HG03342 (cell line): ENCODE results near the gene SESN3.
"Not testable (repeated sequence)": the region's sequence is repeated elsewhere in the genome, so short reads cannot be mapped to it uniquely, and the experiment has no call there.

Experiments used
- ATAC-seq: cut with Tn5 transposase; IDR thresholded peaks from one replicate; pipeline ENCODE4 v1.9.1; 2021; ENCODE audit warnings: mild to moderate bottlenecking, moderate library complexity; ENCODE audit not compliant: unreplicated experiment

Gene SESN3

DNA sequence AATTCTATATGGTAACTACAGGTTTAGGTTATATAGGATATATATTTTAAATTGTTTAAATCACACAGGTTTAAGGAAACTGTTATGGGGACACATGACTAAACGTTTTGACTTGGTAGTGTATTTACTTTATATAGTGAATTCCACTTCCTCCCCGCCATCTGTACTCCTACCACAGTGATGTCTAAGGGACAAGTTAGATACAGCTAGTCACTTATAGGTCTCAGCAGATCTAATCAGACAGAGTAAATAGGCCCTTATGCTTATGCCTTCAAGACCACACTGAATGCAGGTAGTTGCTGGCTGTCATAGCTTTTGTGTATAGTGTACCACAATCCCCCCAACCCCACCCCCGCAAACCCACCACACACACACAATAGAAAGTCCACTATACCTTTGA is 8.2 kb downstream of the SESN3 start:
- no peak for ATAC-seq

DNA sequence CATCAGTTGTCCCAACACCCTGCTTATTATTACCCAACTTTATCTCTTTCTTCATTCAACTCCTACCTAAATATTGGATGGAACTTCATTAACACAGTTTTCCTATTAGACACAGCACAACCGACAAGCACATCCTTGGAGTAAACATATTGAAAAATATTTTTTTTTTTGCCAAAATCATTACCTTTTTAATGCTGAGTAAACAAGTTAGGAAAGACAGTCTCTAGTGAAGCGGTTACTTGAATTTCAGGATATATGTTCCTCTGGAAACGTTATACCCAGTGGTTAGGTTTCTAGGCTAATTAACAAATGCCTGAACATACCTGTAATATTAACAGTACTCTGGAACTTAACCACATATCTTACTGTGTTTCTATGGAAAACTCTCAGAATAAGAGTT is 11.4 kb downstream of the SESN3 start:
- ATAC-seq, result no peak

DNA sequence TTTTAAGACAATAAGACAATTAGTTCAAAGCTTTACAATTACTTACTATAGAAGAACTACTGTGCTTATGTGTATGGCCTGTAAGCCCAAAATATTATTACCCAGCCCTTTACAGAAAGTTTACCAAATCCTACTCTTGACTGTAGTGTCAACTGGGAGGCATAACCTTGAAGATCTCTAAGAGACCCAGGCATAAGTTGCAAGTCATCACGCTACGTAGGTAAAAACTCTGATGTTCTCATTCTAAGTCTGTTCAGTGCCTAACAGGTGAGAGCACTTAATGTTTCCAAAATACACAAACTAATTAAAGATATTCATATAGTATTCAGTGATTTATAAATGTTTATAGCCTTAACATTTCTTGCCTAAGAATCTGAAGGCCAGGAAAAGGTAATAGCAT is 12.9 kb downstream of the SESN3 start:
- ATAC-seq, result no peak

DNA sequence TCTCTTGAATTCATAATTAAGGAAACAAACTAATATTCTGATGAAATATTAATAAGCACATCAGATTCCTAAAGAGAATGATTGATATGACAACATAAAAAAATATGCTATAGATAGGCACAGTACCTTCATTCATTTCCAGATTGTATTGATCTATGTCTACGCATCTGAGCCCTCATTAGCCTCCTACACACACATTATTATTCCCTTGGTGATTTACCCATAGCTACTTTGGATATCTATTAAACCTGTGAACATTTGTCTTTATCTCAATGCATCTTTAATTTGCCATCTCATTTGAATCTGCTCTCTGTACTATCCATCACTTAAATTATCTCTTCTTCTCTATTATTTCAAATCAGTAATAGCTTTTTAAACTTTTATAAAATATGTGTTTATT is 18.4 kb downstream of the SESN3 start:
- ATAC-seq, result no peak

DNA sequence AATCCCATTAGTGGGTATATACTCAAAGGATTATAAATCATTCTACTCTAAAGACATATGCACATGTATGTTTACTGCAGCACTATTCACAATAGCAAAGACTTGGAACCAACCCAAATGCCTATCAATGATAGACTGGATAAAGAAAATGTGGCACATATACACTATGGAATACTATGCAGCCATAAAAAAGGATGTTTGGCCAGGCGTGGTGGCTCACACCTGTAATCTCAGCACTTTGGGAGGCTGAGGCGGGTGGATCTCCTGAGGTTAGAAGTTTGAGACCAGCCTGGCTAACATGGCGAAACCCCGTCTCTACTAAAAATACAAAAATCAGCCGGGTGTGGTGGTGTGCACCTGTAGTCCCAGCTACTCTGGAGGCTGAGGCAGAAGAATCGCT is 21.5 kb downstream of the SESN3 start:
- ATAC-seq, result not testable (repeated sequence)

DNA sequence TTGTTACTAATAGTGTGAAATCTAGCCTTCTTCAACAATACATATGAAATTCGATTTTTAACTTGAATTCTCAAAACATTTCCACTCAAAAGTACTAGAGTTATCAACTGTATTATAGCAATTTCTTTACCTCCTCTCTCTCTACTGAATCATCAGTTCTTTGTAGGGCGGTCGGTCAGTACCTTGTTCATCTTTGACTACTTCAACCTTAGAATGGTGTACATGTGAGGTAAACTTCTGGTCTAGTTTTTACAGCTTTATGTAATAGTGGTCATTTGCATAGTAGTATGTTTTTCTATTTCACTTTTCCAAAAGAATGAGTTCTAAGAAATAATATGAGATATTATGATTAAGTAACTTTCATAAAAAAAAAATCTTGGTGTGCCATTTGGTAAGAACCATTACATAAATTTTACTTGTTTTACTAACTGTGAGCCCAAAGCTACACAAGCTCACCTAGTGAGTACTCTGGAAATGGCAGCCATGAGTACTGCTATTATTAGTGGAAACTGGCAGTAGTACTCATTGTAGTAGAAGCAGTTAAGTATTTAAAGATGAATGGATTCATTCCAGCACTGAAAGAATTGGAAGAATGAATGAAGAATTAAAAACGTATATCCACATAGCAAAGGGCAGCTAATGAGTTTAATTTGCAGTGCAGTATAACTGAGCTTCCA is 30.1 kb downstream of the SESN3 start:
- no peak for ATAC-seq

DNA sequence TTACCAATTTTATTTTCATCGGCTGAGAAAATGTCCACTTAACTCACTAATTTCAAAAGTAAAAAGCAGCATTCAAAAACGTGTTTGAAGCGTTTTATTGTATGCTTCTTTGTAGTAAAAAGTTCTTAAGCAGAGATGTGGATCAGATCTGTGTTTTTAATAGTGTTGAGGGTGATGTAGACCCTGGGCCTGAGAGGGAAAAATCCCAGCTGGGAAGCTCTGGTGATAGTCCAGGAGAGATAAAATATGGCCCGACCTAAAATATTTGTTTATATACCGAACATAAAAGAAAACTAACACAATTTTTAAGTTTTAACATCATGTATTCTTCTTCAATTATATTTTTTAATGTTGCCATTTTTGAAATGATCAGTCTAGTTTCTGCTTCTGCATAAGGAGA is 35.2 kb downstream of the SESN3 start:
- no peak for ATAC-seq

DNA sequence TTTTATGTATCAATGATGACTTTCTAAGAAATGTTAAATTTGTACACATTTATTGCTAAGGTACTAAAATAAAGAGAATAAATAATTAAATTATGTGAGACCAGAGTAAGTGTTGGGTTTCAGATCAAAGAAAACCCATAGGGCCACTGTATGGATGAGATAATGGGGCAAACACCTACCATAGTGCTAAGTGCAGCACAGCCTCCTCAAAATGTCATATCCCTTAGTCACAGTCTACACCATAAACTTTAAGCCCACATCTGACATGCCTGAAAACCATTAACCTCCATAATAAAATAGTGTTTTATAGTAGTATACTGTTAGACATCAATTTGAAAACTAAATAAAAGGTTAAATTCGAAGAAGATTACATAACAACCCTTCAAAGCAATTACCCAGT is 37.5 kb downstream of the SESN3 start:
- no peak for ATAC-seq

DNA sequence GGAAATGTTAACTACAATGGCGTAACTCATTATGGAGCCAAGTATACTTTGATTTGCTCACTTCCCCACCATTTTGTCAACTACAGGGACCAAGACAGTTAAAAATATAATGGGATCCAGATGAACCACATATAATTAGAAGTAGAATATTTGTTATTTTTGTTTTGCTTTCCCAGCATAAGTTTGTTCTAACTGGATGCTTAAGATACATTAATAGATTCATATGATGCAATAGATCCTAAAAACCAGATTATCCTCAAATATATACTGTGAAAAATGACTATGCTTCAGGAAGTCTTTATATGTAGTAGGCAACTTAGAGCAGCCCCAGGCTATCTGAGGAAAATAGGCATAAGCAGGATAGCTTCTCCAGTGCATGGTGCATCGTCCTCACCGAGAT is 38.3 kb downstream of the SESN3 start:
- no peak for ATAC-seq

DNA sequence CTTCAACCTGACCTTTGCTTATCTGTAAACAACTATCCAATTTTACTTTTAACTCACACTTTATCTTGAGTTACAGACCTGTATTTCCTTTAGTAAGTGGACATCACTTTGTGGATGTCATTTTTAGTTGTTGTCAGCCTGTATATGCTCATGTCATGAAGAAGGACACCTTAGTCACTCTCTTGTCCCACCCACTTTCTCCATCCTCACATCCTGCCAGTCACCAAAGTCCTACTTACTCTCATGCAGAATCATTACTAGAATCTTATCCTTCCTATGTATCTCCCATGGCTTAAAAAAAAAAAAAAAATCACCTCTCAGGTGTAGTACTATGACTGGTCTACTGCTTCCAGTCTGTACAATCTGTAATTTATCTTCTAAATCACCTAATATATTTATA is 43.3 kb downstream of the SESN3 start:
- no peak for ATAC-seq

DNA sequence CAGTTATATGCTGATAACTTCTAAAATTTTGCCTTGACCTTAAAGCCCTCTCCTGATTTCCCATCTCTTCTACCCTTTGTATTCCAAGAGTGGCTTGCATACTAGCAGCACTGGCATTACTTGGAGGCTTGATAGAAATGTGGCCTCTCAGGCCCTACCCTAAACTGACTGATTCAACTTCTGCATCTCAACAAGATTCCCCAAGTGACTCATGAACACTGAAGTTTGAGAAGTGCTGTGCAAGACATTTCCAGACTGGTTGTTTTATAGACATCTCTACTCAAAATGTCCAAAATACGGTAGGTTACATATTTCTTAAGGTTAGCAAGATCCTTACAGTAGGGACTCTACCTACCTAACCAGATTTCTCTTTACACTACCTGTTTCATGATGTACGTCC is 48.6 kb downstream of the SESN3 start:
- no peak for ATAC-seq

DNA sequence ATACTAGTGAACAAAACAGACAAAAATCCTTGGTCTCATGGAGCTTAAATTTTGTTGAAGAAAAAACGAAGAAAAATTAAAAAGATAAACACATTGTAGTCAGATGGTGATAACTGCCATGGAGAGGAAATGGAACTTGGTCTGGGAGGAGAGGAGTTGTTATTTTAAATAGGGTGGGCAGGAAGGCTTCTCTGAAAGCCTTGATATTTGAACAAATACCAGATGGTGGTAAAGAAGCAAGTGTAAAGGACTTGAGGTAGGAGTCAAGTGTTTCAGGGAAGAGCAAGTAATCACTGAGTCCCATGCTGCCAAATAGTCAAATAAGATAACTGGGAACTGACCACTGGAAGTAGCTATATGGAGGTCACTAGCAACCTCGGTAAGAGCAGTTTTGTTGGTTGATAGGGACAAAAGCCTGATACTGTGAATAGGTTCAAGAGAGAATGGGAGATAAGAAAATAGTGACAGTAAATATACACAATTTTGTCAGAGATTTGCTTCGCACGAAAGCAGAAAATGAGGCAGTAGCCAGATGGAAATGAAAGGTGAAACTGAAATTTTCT is 55.1 kb downstream of the SESN3 start:
- no peak for ATAC-seq

DNA sequence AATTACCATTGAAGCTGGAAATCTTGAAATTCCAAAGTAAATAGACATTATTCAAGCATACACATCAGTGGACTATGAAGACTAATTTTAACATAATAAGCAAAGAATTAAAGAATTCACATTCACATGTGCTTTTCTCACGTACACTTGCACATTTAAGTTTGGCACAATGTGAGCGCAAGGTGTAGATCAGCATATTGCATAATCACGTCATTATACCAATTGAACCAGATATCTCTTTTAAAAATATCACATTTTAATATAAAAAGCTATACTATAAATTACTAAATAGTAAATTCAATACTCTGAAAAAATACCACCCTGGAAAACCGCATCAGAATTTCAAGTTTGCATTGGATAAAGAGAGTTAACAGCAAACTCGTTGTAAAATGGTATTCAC is 60.7 kb downstream of the SESN3 start:
- ATAC-seq, result no peak

DNA sequence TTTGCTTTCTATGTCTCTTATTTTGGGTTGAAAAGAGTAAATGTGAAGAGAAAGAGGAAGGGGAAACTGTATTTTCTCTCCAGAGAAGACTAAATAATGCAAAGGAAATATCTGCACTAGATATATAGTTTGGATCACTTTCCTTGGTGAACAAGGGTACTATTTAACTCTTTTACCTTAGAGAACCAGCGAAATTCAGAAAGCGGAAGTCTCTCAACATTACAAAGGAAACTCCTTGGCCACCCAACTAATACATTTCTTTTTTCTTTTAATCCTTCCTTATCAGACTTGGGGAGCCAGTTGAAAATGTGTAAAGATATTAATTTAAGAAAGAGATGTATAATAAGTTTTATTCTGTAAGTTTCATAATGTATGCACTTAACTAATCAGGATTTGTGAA is 64.2 kb downstream of the SESN3 start:
- no peak for ATAC-seq

DNA sequence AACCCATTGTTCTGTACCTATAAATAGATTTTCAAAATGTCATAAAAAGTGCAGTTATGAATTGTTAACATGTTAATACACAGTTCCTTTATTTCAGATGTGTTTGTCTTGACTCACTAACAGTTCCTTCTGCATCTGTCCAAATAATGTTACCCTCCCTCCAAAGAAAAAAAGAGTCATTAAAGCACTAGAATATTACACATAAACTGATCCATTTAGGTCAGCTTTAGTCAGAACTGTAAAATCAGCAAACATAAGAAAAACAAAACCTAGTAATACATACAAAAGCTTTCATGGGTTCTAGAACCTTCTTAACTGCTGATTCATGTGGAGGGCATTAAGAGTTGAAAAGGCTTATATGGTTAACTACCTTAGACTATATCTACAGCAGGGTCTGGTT is 65.4 kb downstream of the SESN3 start:
- ATAC-seq, result no peak

DNA sequence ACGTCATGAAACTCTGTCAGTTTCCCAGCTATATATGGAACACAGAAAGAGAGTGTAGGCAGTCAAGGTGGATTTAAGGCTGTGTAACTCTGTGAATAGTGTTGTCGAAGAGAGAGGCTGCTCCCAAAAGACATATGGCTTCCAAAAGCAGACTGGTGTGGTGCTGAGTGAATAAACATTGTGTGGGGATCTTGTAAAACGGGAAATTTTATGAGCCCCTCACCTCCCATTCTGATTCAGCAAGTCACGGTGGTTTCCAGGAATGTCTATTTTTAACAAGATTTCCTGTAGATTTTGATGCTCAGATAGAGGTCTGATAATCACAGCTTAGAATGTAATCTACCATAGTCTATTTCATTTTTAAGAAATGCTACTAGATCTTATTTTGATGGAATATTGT is 67.9 kb downstream of the SESN3 start:
- no peak for ATAC-seq

DNA sequence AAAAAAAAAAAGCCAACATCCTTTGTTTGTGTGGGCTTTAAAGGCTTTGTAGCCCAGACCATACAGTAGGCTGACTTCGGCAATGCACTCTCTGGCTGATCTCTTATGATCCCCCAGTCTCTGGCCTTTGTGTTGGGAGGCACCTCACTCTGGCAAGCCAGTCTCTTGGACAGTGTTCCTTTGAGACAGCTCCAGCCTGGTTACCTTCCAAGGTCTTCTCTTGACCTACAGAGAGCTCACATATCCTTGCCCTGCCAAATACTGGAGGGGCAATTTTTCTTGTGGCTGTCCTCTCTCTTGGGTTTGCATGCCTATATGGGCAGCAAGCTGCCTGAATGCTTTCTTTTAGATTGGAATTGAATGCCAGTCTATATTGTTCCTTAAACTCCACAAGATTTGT is 69.8 kb downstream of the SESN3 start:
- ATAC-seq, result no peak

DNA sequence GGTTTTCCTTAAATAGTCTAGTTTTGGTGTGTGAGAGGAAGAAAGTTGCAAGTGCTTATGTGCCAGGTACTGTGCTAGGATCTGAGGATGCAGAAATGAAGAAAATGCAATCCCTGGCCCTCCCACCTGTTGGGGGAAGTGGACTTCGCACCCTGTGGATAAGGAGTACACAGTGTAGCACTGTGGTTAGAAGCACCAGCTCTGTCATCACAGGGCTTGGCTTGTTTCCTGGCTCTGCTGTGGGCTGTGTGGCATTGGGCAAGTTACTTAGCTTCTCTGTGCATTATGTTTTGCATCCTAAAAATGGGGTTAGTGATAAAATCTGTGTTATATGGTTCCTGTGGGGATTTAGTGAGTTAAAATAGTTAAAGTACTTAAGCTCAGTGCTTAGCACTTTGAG is 73.2 kb downstream of the SESN3 start:
- ATAC-seq, result no peak

DNA sequence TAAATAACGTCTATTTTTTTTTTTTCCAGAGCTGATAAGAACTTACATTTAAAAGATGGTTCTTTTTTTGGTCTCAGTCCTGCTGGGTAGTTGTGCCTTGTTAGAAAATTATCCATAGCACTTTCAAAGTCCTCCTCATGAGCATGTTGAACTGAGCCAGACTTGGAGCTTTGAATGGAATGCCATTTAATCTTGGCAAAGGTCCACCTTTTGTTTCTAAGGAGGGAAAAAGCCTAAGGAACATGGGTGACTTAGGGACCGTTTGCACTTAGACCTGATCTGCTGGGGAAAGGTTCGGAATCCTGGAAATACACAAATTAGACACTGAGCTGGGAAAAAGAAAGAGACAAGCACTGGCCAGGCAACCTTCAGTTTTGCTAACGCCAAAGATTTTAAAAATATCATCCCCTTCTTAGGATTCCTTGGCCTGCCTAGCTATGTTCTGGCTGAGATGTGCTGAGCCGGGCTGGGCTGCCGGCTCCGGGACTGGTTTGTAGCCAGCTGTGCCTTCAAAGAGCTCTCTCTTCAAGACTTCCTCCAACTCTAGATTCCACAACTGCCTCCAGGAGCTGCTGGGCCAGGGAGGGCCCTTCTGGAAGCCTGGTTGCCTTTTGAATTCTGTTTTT is 74.0 kb downstream of the SESN3 start:
- ATAC-seq, result no peak

DNA sequence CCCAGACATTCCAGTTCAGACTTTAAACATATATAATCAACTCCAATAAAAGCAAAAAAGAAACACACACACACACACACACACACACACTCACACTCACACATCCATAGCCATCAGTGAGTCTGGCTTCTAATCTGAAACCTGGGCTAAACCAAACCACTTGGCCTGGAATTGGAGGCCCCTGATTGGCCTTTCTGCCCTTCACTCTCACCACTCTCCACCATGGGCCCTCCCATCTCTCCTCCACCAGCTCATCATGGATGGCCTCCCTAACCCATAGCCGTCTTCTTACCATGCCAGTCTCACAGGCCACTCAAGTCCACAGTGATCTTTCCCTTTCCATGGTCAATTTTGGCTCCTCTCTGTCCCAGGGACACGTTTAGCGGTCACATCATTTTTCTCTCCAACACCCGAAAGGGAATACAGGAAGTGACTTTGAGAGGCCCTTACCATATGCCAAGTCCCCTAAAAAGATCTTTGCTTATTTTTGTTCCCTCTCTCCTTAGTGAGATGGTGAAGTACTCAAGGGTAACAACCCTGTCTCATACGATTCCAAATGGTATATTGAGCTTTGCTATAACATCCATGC is 74.8 kb downstream of the SESN3 start:
- ATAC-seq, result no peak

DNA sequence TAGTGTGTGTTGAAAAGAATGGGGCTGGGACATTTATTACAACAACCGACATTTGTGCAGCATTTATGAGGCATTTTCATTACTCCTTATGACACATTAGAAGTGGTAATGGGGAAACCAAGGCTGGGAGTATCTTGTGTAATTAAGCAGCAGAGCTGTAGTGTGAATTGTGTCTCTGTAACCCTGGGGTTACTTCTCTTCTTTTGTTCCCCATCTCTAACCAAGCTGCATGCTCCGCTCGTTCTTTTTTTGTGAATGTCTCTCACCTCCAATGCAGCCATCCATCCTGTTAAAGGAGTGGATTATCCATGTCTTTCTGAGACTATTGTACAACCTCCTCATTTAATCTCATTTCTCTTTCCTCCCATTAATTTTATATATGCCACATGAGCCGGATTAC is 75.6 kb downstream of the SESN3 start:
- no peak for ATAC-seq

DNA sequence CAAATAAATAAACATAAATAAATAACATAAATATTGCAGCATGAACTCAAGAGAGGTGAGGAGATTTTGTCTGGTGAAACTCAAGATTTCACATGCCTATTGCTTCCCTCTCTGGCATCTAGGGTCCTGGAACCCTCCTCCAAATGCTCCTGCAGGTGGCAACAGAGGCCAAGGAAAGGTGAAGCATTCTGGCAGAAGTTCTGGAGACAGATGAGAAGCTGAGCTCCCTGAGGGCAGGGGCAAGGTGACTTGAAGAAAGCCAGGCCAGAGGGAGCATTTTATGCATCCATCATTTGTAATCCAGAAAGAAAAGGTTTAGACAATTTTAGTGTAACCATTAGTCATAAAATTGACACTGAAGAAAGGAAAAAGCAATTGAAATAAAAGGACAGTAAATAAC is 76.5 kb downstream of the SESN3 start:
- ATAC-seq, result no peak
